ENCODE data around the gene TPSG1.

- no peak for TF ChIP-seq EZH2 (IDR thresholded peaks at IDR 0.05; ENCODE audit: insufficient read depth, poor library complexity, severe bottlenecking)
- TF ChIP-seq EZH2phosphoT487 (IDR thresholded peaks at IDR 0.05; ENCODE audit: insufficient read depth, low read depth), result no peak
Measured at GRCh38 chr16:1177750-1178149, 47.3 kb downstream of the TPSG1 start.

All from GM23248 (cell line).